A549 (cell line): ENCODE measurements around the gene HEXIM2.

ENCODE experiments used
- CTCF ChIP-seq: fragments of >200 bp; sonication (Bioruptor Twin); formaldehyde crosslinking; IDR thresholded peaks from 3 replicates; pipeline ENCODE4 v1.5.1; 2016
- EHMT2 ChIP-seq: fragments of 200-600 bp; sonication (generic); IDR thresholded peaks from 2 replicates; pipeline ENCODE4 v1.6.1; 2016; ENCODE audit warnings: antibody characterized with exemption, low read depth, mild to moderate bottlenecking, moderate library complexity
- ELK1 ChIP-seq: fragments of 150-350 bp; IDR thresholded peaks from 2 replicates; pipeline ENCODE4 v1.6.1; 2014; ENCODE audit warnings: low read depth, mild to moderate bottlenecking, low read length
- ESRRA ChIP-seq: fragments of 150-350 bp; IDR thresholded peaks from 2 replicates; pipeline ENCODE4 v1.6.1; 2014; ENCODE audit warnings: mild to moderate bottlenecking, low read length, borderline replicate concordance
- HMGXB4 ChIP-seq: fragments of 250-450 bp; sonication (Bioruptor Pico); IDR thresholded peaks from 2 replicates; pipeline ENCODE4 v1.5.0; 2021; ENCODE audit warnings: mild to moderate bottlenecking, moderate library complexity, borderline replicate concordance
- JUN ChIP-seq, 2 experiments: fragments of >200 bp; sonication (Bioruptor Twin); formaldehyde crosslinking; IDR thresholded peaks; 2 replicates in 1 of 2; 3 replicates in 1 of 2; pipeline ENCODE4 v1.6.1; 2016 to 2017
- JUNB ChIP-seq: fragments of >200 bp; sonication (Bioruptor Twin); formaldehyde crosslinking; IDR thresholded peaks from 2 replicates; pipeline ENCODE4 v1.6.1; 2016
- KDM1A ChIP-seq: fragments of 200-600 bp; sonication (generic); IDR thresholded peaks from 2 replicates; pipeline ENCODE4 v1.6.1; 2016; ENCODE audit warnings: low read depth, mild to moderate bottlenecking
- PBX3 ChIP-seq: IDR thresholded peaks from 2 replicates; pipeline ENCODE4 v1.6.1; 2012
- POLR2A ChIP-seq: IDR thresholded peaks from 2 replicates; pipeline ENCODE4 v1.6.1; 2012; ENCODE audit warnings: mild to moderate bottlenecking, low read length
- RAD21 ChIP-seq, 2 experiments: fragments of >200 bp in 1 of 2; sonication (Bioruptor Twin) in 1 of 2; formaldehyde crosslinking in 1 of 2; IDR thresholded peaks in 1 of 2; conservative IDR thresholded peaks in 1 of 2; 2 replicates in 1 of 2; 3 replicates in 1 of 2; pipeline ENCODE4 v1.6.1; 2012 to 2018; ENCODE audit warnings: inconsistent platforms in 1 of 2
- RFX5 ChIP-seq: fragments of 450-650 bp; IDR thresholded peaks from 2 replicates; pipeline ENCODE4 v1.7.1; 2014; ENCODE audit warnings: antibody characterized with exemption, mild to moderate bottlenecking, moderate library complexity
- RNF2 ChIP-seq: fragments of 200-600 bp; sonication (generic); IDR thresholded peaks from 2 replicates; pipeline ENCODE4 v1.6.1; 2016; ENCODE audit warnings: low read depth, mild to moderate bottlenecking, antibody characterized with exemption, moderate library complexity, borderline replicate concordance
- TP53 ChIP-seq: fragments of 250-450 bp; sonication (Bioruptor Pico); IDR thresholded peaks from 2 replicates; pipeline ENCODE4 v1.5.0; 2021; ENCODE audit warnings: mild to moderate bottlenecking, moderate library complexity

GRCh38 chr17:45155483-45155882 lies 6.2 kb upstream of the HEXIM2 start:
- no peak for TF ChIP-seq RFX5
- no peak for TF ChIP-seq JUN (IDR thresholded peaks at IDR 0.05)
- no peak for TF ChIP-seq KDM1A
- no peak for TF ChIP-seq CTCF
- TF ChIP-seq JUNB: no peak
- TF ChIP-seq EHMT2: no peak
- TF ChIP-seq RNF2: no peak
- TF ChIP-seq POLR2A: no peak
- no peak for TF ChIP-seq HMGXB4 (CRISPR knock-in tag)
- no peak for TF ChIP-seq ESRRA
- TF ChIP-seq RAD21 (conservative IDR thresholded peaks at IDR 0.05 in 1 of 2, IDR thresholded peaks at IDR 0.05 in 1 of 2): no peak
- TF ChIP-seq TP53 (CRISPR knock-in tag): no peak
- TF ChIP-seq ELK1: no peak
- no peak for TF ChIP-seq PBX3
